Head of caudate nucleus (tissue), 42 donors: Measurements from ENCODE around the gene AGXT.

ENCODE experiments used
- DNase-seq, 42 donors: peaks; one replicate each; pipeline versions ENCODE4 v3.0.0 to v3.0.0-alpha.2; 2020 to 2021; ENCODE audit warnings: mixed read lengths in 7 of 42
- intact Hi-C: fragments of 100-400 bp; cut with DNase I; formaldehyde crosslinking; loops from one replicate; pipeline ENCODE4 v1.15.0; 2022

AGXT gene

GRCh38 chr2:240877460-240878340 is 9.1 kb downstream of the AGXT start:
- intact Hi-C loops, result no loop called here
- peak in 1 of 42 donors; percentile 2 for DNase-seq

DNA sequence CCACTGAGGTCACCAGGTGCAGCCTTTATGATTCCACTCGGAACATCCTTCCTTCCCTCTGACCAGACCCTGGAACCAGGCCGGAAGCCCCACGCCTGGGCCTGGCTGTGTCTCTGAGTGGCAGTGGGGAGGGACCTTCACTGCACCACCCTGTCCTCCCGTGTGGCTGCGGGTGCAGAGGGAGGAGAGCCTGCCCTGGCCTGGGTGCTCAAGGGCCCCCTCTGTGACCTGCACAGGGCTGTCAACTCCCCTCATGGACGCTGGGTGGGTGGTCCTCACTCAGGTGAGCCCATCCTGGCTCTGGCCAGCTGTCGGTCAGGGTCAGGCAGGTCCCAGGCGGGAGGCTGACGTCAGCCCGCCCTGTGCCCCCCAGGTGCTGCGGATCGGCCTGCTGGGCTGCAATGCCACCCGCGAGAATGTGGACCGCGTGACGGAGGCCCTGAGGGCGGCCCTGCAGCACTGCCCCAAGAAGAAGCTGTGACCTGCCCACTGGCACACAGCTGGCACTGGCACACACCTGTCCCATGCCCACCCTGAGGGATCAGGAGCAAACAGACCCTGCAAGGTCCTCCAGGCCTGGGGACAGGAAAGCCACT is 9.8 kb downstream of the AGXT start:
- intact Hi-C loops, result no loop called here
- no peak for DNase-seq

GRCh38 chr2:240879105-240879504 is 10.5 kb downstream of the AGXT start:
- intact Hi-C loops, result no loop called here
- DNase-seq, result no peak

GRCh38 chr2:240881913-240882312 is 13.3 kb downstream of the AGXT start:
- intact Hi-C loops, result no loop called here
- no peak for DNase-seq

- intact Hi-C loops, result no loop called here
- no peak for DNase-seq
Observed at GRCh38 chr2:240884221-240884620, 15.6 kb downstream of the AGXT start.

- intact Hi-C loops, result no loop called here
- DNase-seq, result no peak
Observed at GRCh38 chr2:240884745-240885144, 16.1 kb downstream of the AGXT start.

GRCh38 chr2:240885566-240885965 is 16.9 kb downstream of the AGXT start:
- DNase-seq, result no peak
- intact Hi-C loops, result no loop called here

GRCh38 chr2:240886023-240886565 is 17.5 kb downstream of the AGXT start:
- intact Hi-C loops, result no loop called here
- no peak for DNase-seq

DNA sequence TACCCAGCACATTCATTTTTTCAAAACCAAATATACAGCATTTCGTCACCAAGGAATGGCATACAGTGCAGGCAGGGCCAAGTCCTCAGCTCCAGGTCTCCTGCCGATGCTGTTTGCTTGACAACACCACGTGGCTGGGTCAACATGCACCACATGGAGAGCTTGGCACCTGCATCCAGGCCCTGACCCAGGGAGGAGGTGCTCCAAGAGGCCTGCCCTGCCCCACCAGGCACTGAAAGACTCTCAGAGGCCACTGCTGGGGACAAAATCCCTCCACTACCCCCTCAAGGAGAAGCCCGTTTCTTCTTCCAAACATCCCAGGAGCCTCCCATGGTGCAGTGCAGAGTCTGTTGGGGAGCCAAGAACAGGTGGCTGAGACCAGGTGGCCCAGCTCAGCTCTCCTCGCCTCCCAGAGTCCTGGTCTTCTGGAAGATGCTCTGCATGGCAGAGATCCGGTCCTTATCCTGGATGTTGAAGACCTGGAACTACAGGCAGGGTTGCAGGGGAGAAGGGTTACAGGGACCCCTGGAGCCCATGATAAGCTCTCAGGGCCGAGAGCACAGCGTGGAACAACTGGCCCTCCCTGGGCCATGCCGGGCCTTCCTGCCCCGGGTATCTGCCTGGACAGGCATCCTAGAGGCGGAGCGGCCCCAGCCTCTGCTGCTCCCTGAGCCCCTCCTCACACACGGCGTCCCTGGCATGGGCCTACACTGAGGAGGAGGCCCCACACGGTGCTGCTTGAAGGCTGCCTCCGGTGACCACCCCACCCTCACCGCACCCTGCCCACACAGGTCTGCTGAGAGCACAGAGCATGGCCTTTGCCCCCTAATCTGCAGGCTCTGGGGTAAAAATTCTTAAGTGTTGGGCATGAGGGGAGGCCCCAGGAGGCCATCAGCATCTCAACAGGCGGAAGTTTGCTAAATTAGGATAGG is 18.3 kb downstream of the AGXT start:
- intact Hi-C loops, result no loop called here
- no peak for DNase-seq

DNA sequence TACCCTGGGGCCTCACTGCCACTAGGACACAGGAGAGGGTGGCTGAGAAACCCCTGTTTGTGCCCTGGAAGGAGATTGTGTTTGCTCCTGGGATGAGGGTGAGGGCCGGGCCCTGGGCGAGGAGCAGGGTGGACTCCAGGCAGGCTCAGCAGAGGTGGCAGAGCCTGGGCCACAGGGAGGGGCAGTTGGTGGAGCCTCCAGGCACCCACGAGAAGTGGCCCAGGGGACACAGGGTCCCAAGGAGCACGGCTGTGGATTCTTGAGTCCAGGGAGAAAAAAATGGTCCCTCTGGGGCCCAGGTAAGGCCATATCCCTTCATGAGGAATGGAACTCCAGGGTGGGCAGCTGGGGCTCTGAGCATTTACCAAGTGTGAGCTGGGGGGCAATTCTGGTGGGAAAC is 19.0 kb downstream of the AGXT start:
- intact Hi-C loops, result no loop called here
- DNase-seq, result no peak

DNA sequence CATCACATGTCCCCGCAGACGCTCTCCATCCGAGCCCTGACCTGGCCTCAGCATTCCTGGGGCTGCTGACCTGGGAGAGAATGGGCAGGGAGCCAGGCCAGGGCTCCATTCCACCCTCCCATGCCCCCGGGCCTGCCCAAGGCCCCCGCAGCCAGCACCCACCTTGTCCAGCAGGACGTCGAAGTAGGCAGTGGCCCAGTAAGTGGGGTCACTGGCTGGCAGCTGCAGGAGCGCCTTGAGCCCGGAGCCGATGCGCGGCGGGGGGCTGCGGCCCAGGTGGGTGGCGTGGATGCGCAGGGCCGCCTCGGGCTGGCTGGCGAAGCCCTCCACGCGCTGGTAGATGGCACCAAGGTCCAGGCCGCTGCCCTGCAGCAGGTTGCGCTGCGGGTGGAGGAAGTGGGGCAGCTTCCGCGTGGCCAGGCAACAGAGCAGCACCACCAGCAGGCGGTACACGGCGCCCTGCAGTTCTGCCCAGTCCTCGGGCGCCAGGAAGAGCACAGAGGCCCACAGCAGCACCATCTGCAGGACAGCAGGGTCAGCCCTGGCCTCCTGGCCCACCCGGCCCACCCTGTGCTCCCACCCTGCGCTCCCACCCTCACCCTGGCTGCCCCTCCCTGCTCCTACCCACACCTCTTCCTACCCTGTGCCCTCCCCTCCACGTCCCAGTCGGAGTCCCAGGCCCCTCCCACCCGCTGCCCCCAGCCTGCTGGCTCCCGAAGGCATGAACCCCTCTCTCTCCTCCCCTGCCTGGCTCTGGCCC is 19.7 kb downstream of the AGXT start:
- intact Hi-C loops, result no loop called here
- no peak for DNase-seq

- no peak for DNase-seq
- intact Hi-C loops, result no loop called here
Observed at GRCh38 chr2:240888890-240889573, 20.4 kb downstream of the AGXT start.

- DNase-seq, result no peak
- intact Hi-C loops, result no loop called here
Observed at GRCh38 chr2:240889601-240890560, 21.3 kb downstream of the AGXT start.

GRCh38 chr2:240890691-240891090 is 22.1 kb downstream of the AGXT start:
- intact Hi-C loops, result no loop called here
- no peak for DNase-seq

DNA sequence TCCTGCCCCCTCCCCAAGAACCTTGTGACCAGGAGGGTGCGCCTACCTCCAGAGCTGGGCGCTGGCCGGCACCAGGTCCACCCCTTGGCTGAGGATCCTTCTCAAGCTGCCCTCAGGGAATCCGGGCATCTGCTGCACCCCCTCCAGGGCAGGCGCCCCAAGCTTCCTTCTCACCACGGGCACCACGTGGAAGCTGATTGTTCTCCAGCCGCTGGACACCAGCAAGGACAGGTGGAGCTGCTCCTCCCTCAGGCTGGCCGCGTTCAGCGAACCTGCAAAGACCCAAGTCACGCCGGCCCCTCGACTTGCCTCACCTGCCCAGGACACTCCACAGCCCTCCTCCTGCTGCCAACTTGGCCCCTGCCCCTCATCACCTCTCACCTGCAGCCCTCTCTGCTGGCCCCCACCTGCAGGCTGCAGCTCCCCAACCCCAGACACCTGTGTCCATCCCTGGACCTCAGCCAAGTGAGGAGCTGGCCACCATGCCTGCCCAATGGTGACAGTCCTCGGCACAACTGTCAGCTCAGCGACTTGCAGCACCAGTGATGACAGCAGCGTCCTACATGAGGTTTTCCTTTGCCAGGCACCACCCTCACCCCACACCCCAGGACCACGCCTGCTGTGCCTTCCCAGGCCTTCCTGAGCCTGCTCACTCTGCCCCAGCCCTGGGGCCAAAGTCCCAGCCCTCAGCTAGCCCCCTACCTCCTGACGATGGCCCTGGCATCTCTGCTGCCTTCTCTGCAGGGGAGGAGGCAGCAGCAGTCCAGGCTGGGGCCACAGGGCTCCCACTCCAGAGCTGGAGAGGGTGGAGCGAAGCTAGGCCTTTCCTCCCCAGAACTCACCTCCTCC is 23.1 kb downstream of the AGXT start:
- no peak for DNase-seq
- intact Hi-C loops, result no loop called here

DNA sequence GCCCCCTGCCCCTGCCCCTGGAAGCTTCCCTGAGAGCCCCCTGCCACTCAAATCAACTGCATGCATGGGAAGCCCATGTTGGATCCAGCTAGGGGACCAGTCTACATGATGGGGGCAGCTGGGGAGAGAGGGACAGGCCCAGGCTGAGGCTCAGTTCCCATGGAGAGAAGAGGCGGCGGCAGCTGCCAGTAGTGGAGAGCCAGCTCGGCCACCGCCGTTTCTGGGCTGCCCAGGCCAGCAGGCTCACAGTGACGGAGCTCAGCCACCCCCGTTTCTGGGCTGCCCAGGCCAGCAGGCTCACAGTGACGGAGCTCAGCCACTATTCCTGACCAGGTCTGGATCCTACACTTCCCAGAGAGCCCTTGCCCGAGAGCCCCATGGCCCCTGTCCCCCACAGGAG is 23.7 kb downstream of the AGXT start:
- intact Hi-C loops, result no loop called here
- DNase-seq, result peak in 6 of 42 donors; percentile 6 to 39 (median 26)
